Neural cell (in vitro differentiated cells): ENCODE measurements around the gene BAD. TPM values are rescaled to one million over a fixed set of nuclear protein-coding genes. Genes with fewer than 3 reads are reported as not detected.

Source experiments
- H2AFZ ChIP-seq: fragments of 200-600, 300-800 bp; sonication (generic), shearing (Covaris generic); 2 replicates; pipeline ENCODE4 v1.6.0; 2014; ENCODE audit warnings: low read depth, mild to moderate bottlenecking, antibody characterized with exemption, low read length, moderate library complexity
- H3F3A ChIP-seq: fragments of 200-600 bp; shearing (Covaris generic); 2 replicates; pipeline ENCODE4 v1.6.1; 2016; ENCODE audit warnings: mild to moderate bottlenecking, moderate library complexity, mixed read lengths, antibody characterized with exemption, low read length; ENCODE audit not compliant: insufficient read depth, poor library complexity, severe bottlenecking
- H3K27ac ChIP-seq: fragments of 200-600, 300-800 bp; sonication (generic), shearing (Covaris generic); 2 replicates; pipeline ENCODE4 v1.5.1; 2014; ENCODE audit warnings: mild to moderate bottlenecking, low read length, moderate library complexity
- H3K27me3 ChIP-seq: fragments of 300-800, 200-600 bp; sonication (generic), shearing (Covaris generic); 2 replicates; pipeline ENCODE4 v1.6.0; 2014; ENCODE audit warnings: mild to moderate bottlenecking, low read depth, low read length, moderate library complexity; ENCODE audit not compliant: insufficient read depth
- H3K36me3 ChIP-seq: fragments of 300-800, 200-600 bp; sonication (generic), shearing (Covaris generic); 2 replicates; pipeline ENCODE4 v1.5.1; 2014; ENCODE audit warnings: mild to moderate bottlenecking, antibody characterized with exemption, low read length, moderate library complexity; ENCODE audit not compliant: insufficient read depth
- H3K4me2 ChIP-seq: fragments of 300-800, 200-600 bp; sonication (generic), shearing (Covaris generic); 2 replicates; pipeline ENCODE4 v1.6.0; 2014; ENCODE audit warnings: mild to moderate bottlenecking, low read length
- H3K4me3 ChIP-seq: fragments of 300-800, 200-600 bp; sonication (generic), shearing (Covaris generic); 2 replicates; pipeline ENCODE4 v1.5.1; 2014; ENCODE audit warnings: mild to moderate bottlenecking, low read length, moderate library complexity
- H3K79me2 ChIP-seq: fragments of 200-600 bp; shearing (Covaris generic); replicated peaks from 2 replicates; pipeline ENCODE4 v1.6.0; 2014; ENCODE audit warnings: mild to moderate bottlenecking, low read length, moderate library complexity; ENCODE audit not compliant: insufficient read depth
- H3K9ac ChIP-seq: fragments of 300-800, 200-600 bp; sonication (generic), shearing (Covaris generic); 2 replicates; pipeline ENCODE4 v1.6.1; 2016; ENCODE audit warnings: mild to moderate bottlenecking, low read length, mixed read lengths
- H3K9me2 ChIP-seq: fragments of 200-600 bp; shearing (Covaris generic); 2 replicates; pipeline ENCODE4 v1.6.1; 2016; ENCODE audit warnings: mild to moderate bottlenecking, low read length, mixed read lengths; ENCODE audit not compliant: insufficient read depth
- H3K9me3 ChIP-seq: fragments of 200-600, 300-800 bp; sonication (generic), shearing (Covaris generic); 2 replicates; pipeline ENCODE4 v1.6.1; 2016; ENCODE audit warnings: mild to moderate bottlenecking, mixed run types, low read length, moderate library complexity, mixed read lengths
- H4K20me1 ChIP-seq: fragments of 200-600 bp; shearing (Covaris generic); 2 replicates; pipeline ENCODE4 v1.6.1; 2016; ENCODE audit warnings: mild to moderate bottlenecking, mixed run types; ENCODE audit not compliant: insufficient read depth
- CTCF ChIP-seq: fragments of 450-650 bp; IDR thresholded peaks from 2 replicates; pipeline ENCODE4 v1.5.1; 2014; ENCODE audit warnings: antibody characterized with exemption, mild to moderate bottlenecking, moderate library complexity; ENCODE audit not compliant: poor library complexity, severe bottlenecking
- EP300 ChIP-seq: fragments of 450-650 bp; conservative IDR thresholded peaks from 2 replicates; pipeline ENCODE4 v1.6.1; 2014; ENCODE audit warnings: antibody characterized with exemption, mild to moderate bottlenecking, moderate library complexity; ENCODE audit not compliant: poor library complexity, severe bottlenecking
- EZH2 ChIP-seq: fragments of 200-600, 300-800 bp; shearing (Covaris generic), sonication (generic); IDR thresholded peaks from 2 replicates; pipeline ENCODE4 v1.6.1; 2014; ENCODE audit warnings: antibody characterized with exemption, low read length, borderline replicate concordance, mild to moderate bottlenecking; ENCODE audit not compliant: insufficient read depth, poor library complexity, severe bottlenecking
- MXI1 ChIP-seq: fragments of 450-650 bp; conservative IDR thresholded peaks from 2 replicates; pipeline ENCODE4 v1.6.1; 2014; ENCODE audit warnings: antibody characterized with exemption, mild to moderate bottlenecking; ENCODE audit not compliant: poor library complexity, severe bottlenecking
- POLR2AphosphoS5 ChIP-seq: IDR thresholded peaks from 2 replicates; pipeline ENCODE4 v1.6.1; 2012
- RAD21 ChIP-seq: fragments of 450-650 bp; conservative IDR thresholded peaks from 2 replicates; pipeline ENCODE4 v1.6.1; 2014; ENCODE audit warnings: antibody characterized with exemption, mild to moderate bottlenecking, moderate library complexity
- REST ChIP-seq: IDR thresholded peaks from 2 replicates; pipeline ENCODE4 v1.6.1; 2012; ENCODE audit warnings: borderline replicate concordance
- SMC3 ChIP-seq: fragments of 450-650 bp; conservative IDR thresholded peaks from 2 replicates; pipeline ENCODE4 v1.6.1; 2014; ENCODE audit warnings: antibody characterized with exemption, mild to moderate bottlenecking, moderate library complexity; ENCODE audit not compliant: poor library complexity
- TAF1 ChIP-seq: IDR thresholded peaks from 2 replicates; pipeline ENCODE4 v1.6.1; 2012; ENCODE audit warnings: low read depth
- polyA plus RNA-seq: library from polyadenylated mRNA; depleted of rRNA; stranded (reverse); fragments of >200 nt; gene quantifications from 2 replicates; pipeline ENCODE4 v1.2.3, GENCODE V29; 2014

BAD gene
- polyA plus RNA-seq, 1 donor from 2014 or later: 219 TPM

- no peaks in the 10 kb centered on the region for H4K20me1 ChIP-seq
- peak within 1 kb of the TSS; percentile 94 for H3K27ac ChIP-seq
- no peaks in the 10 kb centered on the region for H3K9me2 ChIP-seq
- H3K9ac ChIP-seq: peak within 1 kb of the TSS; percentile 82
- H3K9me3 ChIP-seq: no peaks in the 10 kb centered on the region
- no peaks in the 10 kb centered on the region for H3K36me3 ChIP-seq
- H3K27me3 ChIP-seq: no peaks in the 10 kb centered on the region
- H3K4me2 ChIP-seq: peak within 1 kb of the TSS; percentile 80
- peak within 1 kb of the TSS; percentile 66 for H2AFZ ChIP-seq
- peak within 1 kb of the TSS; percentile 97 for H3K4me3 ChIP-seq
- peaks cover 7% of the 10 kb centered on the region for H3K79me2 ChIP-seq
- TF ChIP-seq TAF1 (peak; percentile 57), EZH2 (no peak), SMC3 (no peak), REST (peak; percentile 77), CTCF (peak; percentile 7), EP300 (peak; percentile 54), POLR2AphosphoS5 (peak; percentile 91), MXI1 (peak; percentile 62), RAD21 (no peak)
- H3F3A ChIP-seq: no peaks in the 10 kb centered on the region
Observed at GRCh38 chr11:64240435-64241240, 43.8 kb downstream of the BAD start, which contains the start of gene FKBP2. TSS of gene FKBP2 (plus strand) at chr11:64241095. CDS start at chr11:64242388, 1,293 bp downstream.

- Histone ChIP-seq H3K9ac (peak overlapping the region; percentile 82), H3K79me2 (no peaks in the 10 kb centered on the region), H3K36me3 (no peaks in the 10 kb centered on the region), H3K9me2 (no peaks in the 10 kb centered on the region), H3K27me3 (no peaks in the 10 kb centered on the region), H3K4me3 (peak overlapping the region; percentile 97), H3K27ac (peak overlapping the region; percentile 94), H3K9me3 (no peaks in the 10 kb centered on the region), H4K20me1 (no peaks in the 10 kb centered on the region), H2AFZ (peak overlapping the region; percentile 66), H3K4me2 (peak overlapping the region; percentile 79), H3F3A (no peaks in the 10 kb centered on the region)
- TF ChIP-seq EP300 (no peak), RAD21 (no peak), CTCF (no peak)
Observed at GRCh38 chr11:64239662-64240434, 44.6 kb downstream of the BAD start.
